Fibroblast of pulmonary artery (primary cell): Measurements from ENCODE around the gene LRRC31.

Experiments
- DNase-seq: peaks from one replicate; pipeline ENCODE4 v3.0.0-alpha.2; 2010; ENCODE audit warnings: low read depth
- H3K4me3 ChIP-seq: replicated peaks from 2 replicates; pipeline ENCODE4 v1.5.1; 2011; ENCODE audit warnings: low read depth, mild to moderate bottlenecking, control low read depth, low read length, moderate library complexity
- TF ChIP-seq, protein P1 (sequence below): IDR thresholded peaks from 2 replicates; pipeline ENCODE4 v1.5.1; 2011; ENCODE audit warnings: mild to moderate bottlenecking, control low read depth, low read length, inconsistent platforms; ENCODE audit errors: missing control alignments

LRRC31 gene

DNA sequence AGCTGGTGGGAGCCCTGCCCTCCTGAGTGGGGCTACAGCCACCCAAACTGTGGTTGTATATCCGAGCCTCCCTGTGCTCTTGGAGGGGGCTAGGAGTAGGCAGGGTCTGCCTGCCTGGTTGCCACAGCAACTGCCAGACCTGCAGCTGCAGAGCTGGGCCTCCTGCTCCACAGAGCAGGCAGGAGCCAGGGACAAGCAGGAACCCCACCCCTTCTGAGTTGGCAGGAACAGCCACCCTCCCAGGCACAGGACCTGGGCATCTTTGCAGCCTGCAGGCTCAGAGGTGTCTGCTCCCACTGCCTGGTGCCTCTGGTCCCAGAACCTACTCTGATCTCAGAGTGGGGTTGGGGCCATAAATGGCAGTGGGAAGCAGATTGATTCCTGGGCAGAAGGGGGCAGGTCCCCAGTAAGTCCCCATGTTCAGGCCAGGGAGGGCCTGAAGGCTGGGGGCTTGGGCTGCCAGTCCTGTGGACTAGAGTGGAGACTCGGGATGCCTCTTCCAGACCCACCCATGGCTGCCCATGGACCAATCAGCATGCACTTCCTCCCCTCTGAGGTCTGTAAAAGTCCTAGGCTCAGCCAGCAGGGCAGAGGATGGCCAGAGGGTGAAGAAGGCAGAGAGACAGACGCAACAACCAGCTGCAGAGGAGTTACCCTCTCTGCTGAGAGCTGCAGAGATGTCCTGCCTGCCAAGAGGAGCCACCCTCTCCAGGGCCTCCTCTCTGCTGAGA is 10.3 kb upstream of the LRRC31 start:
- no peak overlapping the region for H3K4me3 ChIP-seq
- TF ChIP-seq, protein P1, sequence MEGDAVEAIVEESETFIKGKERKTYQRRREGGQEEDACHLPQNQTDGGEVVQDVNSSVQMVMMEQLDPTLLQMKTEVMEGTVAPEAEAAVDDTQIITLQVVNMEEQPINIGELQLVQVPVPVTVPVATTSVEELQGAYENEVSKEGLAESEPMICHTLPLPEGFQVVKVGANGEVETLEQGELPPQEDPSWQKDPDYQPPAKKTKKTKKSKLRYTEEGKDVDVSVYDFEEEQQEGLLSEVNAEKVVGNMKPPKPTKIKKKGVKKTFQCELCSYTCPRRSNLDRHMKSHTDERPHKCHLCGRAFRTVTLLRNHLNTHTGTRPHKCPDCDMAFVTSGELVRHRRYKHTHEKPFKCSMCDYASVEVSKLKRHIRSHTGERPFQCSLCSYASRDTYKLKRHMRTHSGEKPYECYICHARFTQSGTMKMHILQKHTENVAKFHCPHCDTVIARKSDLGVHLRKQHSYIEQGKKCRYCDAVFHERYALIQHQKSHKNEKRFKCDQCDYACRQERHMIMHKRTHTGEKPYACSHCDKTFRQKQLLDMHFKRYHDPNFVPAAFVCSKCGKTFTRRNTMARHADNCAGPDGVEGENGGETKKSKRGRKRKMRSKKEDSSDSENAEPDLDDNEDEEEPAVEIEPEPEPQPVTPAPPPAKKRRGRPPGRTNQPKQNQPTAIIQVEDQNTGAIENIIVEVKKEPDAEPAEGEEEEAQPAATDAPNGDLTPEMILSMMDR: no peak
- DNase-seq: no peak

DNA sequence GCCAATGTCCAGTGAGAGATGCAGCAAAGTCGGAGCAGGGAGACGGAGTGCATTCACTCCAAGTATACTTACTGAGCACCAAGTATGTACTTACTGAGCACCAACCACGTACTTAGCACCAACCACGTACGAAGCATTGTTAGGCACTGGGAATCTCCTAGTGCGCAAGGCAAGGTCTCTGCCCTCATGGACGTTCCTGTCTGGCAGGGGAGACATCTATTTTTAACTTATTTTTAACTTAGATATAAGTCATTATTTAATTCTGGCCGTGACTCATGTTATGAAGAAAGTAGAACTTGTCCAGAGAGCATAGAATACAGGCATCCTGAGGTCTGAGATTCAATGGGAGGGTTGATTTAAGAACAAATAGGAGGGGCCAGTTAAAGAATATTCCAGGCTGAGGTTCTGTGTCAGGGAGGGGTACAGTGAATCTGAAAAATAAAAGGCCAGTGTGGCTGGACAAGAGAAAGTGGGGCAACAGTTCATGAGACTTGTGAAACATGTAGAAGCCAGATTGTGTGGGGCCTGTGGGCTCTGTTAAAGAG is 9.3 kb upstream of the LRRC31 start:
- DNase-seq: no peak
- H3K4me3 ChIP-seq: no peak overlapping the region
- TF ChIP-seq, protein P1: no peak

DNA sequence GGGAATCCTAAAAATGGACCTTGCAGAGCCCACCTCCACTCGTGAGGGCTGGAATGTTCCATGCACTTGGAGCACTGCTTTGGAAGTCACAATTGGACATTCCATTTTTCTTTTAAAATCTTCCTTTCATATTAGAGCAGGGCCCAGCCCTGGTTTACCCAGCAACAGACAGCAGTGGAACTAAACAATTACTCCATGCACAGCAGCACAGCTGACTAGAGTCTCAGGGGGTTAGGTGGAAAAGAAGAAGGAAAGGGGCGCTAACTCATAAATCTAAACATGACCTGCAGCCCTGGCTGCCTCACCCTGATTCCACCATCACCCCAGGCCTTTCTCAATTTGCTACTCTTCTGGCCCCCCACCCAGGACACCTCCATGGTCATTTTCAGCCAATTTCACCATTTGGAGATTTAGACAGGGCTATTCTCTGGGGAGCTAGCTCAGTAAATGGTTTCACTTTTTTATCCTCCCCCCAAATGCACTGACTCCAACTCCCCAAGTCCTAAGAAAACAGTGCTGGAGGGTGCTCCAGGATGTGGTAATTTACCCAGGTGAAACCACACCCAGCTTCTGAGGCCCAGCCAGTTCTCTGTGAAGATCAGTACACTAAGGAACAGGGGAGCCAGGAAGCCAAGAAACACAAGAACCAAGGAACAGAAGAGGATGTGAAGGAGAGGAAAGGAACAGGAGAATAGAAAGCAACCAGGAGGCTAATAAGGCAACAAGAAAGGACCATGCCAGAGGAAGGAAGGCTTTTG is 1.6 kb upstream of the LRRC31 start:
- DNase-seq: no peak
- H3K4me3 ChIP-seq: no peak overlapping the region
- TF ChIP-seq, protein P1: no peak

DNA sequence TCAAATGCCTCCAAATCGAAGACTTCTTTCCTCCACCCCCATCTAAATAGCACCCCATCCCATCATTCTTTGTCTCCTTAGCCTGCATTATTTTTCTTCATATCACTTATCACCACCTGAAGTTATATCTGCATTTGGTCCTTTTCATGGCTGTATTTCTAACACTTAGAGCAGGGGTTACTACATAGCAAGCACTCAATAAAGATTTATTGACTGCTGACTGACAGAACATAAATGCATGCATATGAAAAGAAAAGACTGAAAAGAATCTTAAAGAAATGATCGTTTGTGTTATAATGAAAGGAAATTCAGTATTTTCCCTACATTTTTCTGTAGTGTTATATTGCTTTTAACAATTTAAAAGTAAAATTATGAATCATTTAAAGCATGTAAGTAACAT is 1.4 kb downstream of the LRRC31 start:
- DNase-seq: no peak
- TF ChIP-seq, protein P1: no peak
- H3K4me3 ChIP-seq: no peak overlapping the region

DNA sequence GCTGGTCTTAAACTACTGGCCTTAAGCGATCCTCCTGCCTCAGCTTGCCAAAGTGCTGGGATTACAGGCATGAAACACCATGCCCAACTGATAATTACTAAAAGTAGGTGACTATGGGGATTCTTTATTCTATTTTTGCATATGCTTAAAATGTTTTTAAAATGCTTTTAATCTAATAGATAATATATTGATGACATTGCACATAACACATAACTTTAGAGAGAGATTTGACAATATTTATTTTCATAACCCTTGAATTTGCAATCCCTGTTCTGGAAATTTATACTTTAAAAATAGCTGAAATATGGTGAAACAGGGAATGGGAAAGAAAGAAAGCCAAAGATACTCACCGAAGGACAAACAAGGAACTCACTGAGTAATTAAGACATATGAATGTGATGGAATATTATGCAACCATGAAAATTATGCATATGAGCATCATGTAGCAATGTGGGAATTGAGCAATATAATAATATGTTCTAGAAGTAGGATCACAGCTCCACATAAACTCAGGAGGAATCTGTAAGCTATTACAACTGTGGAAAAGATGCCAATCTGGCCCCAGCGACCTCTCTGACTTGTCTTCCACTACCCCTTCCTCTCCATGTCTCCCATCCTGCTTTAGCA is 2.0 kb downstream of the LRRC31 start:
- TF ChIP-seq, protein P1: no peak
- no peak overlapping the region for H3K4me3 ChIP-seq
- no peak for DNase-seq

DNA sequence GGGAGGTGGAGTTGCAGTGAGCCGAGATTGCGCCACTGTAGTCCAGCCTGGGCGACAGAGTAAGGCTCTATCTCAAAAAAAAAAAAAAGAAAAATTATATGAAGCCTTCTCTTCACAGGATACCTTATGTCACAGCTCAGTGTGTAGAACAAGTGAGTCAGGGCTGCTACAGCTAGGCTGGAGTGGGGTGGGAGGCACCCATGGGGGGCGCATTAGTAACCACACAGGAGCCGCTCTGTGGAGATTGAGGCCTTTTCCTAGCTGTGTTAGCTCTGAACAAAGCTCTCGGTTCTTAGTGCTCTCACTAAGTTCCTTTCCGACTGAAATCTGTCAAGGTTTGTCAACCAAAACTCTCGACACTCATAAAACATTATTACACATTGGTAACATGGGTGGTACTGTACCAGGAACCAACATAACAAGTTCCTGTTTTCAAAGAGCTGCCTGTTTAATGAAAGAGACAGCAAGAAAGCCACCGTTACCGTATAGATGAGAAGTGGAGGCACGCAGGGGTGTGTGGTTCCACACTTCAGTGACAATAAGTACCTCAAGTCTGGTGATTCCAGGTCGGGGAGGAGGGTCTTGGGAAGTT is 4.5 kb downstream of the LRRC31 start:
- no peak overlapping the region for H3K4me3 ChIP-seq
- DNase-seq: no peak
- TF ChIP-seq, protein P1: no peak
